ENCODE results near the gene ITPK1.

ITPK1 gene

DNA sequence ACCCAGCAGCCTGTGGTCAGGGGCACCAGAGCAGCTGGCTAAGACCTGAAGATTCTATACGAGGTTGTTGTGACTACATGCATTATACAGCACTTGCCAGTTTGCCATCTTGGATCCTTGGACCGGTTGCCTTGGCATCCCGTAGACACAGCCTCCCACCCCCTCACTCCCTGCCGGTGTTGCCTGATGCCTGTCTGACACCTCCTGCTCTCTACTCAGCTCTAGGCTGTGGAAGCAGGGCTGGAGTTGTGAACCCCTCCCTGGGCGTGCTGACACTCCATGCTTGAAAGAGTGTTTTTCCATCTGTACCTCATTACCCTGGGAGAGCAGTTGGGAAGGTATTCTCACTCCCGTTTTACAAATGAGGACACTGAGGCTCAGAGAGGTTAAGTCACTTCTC is 190.3 kb downstream of the ITPK1 start:
- no peaks in the 10 kb centered on the region for H3K27me3 ChIP-seq (ENCODE audit: low read depth, low read length)
- no peak overlapping the region for H3K4me3 ChIP-seq (ENCODE audit: low read depth in 1 of 2, low read length in 2 of 2)
- H3K4me1 ChIP-seq (ENCODE audit: control insufficient read depth in 1 of 2, insufficient read depth in 2 of 2, low read length in 2 of 2), result peaks cover 0 to 4% of the 10 kb centered on the region in 2 donors
- no peaks in the 10 kb centered on the region for H3K9me3 ChIP-seq (ENCODE audit: control insufficient read depth in 1 of 2, low read length in 2 of 2)
- no peak overlapping the region for H3K27ac ChIP-seq (ENCODE audit: low read length)
- no peaks in the 10 kb centered on the region for H3K36me3 ChIP-seq (ENCODE audit: control insufficient read depth in 1 of 2, insufficient read depth in 2 of 2, low read length in 2 of 2)

DNA sequence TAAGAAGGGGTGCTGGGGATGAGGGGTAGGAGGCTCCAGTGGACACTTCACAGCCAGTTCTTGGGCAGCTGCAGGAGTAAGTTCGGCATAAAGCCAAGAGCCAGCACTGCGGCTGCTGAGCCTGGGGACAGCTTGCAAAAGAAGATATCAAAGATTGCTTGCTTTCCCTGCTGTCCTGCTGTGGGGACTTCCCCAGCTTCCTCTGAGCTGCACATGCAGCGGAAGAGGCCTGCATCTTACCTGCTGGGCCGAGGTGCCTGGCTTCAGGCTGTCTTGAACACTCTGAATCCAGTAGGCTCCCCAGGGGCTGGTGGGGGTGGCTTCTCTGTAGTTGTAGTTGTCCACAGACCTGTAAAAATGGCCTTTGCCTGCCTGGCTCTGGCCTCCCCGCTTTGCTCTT is 191.5 kb downstream of the ITPK1 start:
- no peak overlapping the region for H3K4me3 ChIP-seq (ENCODE audit: low read depth in 1 of 2, low read length in 2 of 2)
- H3K27ac ChIP-seq (ENCODE audit: low read length), result no peak overlapping the region
- no peaks in the 10 kb centered on the region for H3K36me3 ChIP-seq (ENCODE audit: control insufficient read depth in 1 of 2, insufficient read depth in 2 of 2, low read length in 2 of 2)
- H3K9me3 ChIP-seq (ENCODE audit: control insufficient read depth in 1 of 2, low read length in 2 of 2), result no peaks in the 10 kb centered on the region
- no peaks in the 10 kb centered on the region for H3K27me3 ChIP-seq (ENCODE audit: low read depth, low read length)
- H3K4me1 ChIP-seq (ENCODE audit: control insufficient read depth in 1 of 2, insufficient read depth in 2 of 2, low read length in 2 of 2), result peaks cover 0 to 4% of the 10 kb centered on the region in 2 donors

DNA sequence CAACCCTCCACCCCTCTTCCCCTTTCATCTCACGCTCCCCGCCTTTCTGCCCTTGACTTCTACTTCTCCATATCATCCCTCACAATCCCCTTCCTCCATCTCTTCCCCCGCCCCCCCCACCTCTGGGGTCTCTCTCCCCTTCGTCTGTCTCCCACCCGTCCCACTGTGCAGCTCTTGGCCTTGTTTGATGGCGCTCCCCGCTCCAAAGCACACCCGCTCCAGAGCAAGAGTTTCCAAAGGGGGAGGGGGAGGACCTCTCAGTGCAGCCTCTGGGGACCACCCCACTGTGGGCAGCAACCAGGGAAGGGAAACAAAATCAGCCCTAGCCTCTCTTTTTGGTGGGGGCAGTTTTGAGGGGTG is 192.0 kb downstream of the ITPK1 start:
- Histone ChIP-seq H3K27ac (ENCODE audit: low read length) (no peak overlapping the region), H3K36me3 (ENCODE audit: control insufficient read depth in 1 of 2, insufficient read depth in 2 of 2, low read length in 2 of 2) (no peaks in the 10 kb centered on the region), H3K9me3 (ENCODE audit: control insufficient read depth in 1 of 2, low read length in 2 of 2) (no peaks in the 10 kb centered on the region), H3K27me3 (ENCODE audit: low read depth, low read length) (no peaks in the 10 kb centered on the region), H3K4me3 (ENCODE audit: low read depth in 1 of 2, low read length in 2 of 2) (no peak overlapping the region), H3K4me1 (ENCODE audit: control insufficient read depth in 1 of 2, insufficient read depth in 2 of 2, low read length in 2 of 2) (peaks cover 0 to 4% of the 10 kb centered on the region in 2 donors)

DNA sequence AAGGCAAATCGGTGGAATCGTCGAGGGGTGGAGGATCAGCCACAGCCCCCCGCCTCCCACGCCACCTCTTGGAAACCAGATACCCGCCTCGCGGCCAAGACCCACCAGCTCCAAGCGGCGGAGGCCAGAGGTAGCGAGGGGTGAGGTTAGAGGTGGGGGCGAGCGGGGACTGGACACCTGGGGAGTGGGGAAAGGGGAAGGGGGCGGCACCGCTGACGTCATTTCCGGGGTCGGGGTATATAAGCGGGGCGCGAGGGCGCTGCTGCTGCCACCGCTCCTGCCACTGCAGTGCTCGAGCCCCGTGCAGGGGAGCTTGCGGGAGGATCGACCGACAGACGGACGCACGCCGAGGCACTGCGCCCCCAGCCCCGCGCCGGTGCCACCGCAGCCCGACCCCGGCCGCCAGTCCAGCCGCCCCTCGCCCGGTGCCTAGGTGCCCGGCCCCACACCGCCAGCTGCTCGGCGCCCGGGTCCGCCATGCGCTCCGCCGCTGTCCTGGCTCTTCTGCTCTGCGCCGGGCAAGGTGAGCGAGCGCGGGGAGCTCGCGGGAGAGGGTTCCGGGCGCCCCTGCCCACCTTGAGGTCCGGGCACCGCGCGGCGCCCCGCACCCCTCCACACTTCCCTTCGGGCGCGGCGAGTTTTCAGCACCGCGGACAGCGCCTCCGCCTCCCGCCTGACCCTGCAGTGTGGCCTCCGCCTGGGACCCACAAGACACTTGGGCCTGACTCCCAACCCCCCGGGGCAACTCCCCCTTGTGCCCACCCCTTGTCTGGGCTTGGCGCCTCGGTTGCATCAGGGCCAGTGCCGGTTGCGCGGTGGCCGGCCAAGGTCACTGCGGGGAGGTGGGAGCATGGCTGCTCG is 192.6 kb downstream of the ITPK1 start, which contains the start of gene CHGA:
CHGA (plus strand) TSS at position 268 of the 861 bp plus-strand sequence; CDS start at position 478, 210 bp downstream.
- Histone ChIP-seq H3K4me3 (ENCODE audit: low read depth in 1 of 2, low read length in 2 of 2) (no peak within 1 kb of the TSS), H3K27ac (ENCODE audit: low read length) (no peak within 1 kb of the TSS), H3K36me3 (ENCODE audit: control insufficient read depth in 1 of 2, insufficient read depth in 2 of 2, low read length in 2 of 2) (no peaks in the 10 kb centered on the region), H3K27me3 (ENCODE audit: low read depth, low read length) (no peaks in the 10 kb centered on the region), H3K9me3 (ENCODE audit: control insufficient read depth in 1 of 2, low read length in 2 of 2) (no peaks in the 10 kb centered on the region), H3K4me1 (ENCODE audit: control insufficient read depth in 1 of 2, insufficient read depth in 2 of 2, low read length in 2 of 2) (peaks cover 0 to 4% of the 10 kb centered on the region in 2 donors)

DNA sequence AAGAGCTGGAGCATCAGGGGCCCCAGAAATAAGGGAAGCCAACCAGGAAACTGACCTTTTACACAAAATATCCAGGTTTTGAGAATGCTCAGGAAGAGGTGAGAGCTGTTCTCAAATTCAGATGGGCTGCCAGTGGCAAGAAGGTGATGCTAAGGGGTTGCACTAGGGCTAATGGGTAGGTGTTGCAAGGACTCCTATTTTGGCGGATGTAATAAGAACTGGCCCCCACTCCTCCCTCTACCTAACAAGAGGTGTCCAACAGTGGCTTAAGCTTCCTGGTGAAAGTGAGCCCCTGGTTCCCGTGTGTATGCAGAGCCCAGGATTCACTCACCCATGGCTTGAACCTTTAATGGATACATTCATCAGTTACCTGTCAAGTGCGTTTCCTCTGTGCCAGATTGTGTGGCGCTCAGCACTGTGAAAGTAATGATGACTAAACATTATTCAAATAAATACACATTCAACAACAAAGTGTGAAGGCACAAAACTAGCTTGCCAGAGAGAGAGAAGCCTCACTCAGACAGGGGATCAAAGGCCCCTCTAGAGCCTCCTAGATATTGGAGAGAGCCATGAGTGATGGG is 193.5 kb downstream of the ITPK1 start:
- H3K27me3 ChIP-seq (ENCODE audit: low read depth, low read length), result no peaks in the 10 kb centered on the region
- no peak overlapping the region for H3K4me3 ChIP-seq (ENCODE audit: low read depth in 1 of 2, low read length in 2 of 2)

DNA sequence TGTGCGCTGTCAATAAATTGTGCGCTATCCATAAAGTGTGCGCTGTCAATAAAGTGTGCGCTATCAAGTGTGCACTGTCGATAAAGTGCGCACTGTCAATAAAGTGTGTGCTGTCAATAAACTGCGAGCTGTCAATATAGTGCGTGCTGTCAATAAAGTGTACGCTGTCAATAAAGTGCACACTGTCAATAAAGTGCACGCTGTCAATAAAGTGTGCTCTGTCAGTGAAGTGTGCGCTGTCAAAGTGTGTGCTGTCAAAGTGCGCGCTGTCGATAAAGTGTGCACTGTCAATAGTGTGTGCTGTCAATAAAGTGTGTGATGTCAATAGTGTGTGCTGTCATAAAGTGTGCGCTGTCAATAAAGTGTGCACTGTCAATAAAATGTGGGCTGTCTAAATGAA is 195.7 kb downstream of the ITPK1 start:
- no peaks in the 10 kb centered on the region for H3K36me3 ChIP-seq (ENCODE audit: control insufficient read depth in 1 of 2, insufficient read depth in 2 of 2, low read length in 2 of 2)
- no peak overlapping the region for H3K4me3 ChIP-seq (ENCODE audit: low read depth in 1 of 2, low read length in 2 of 2)
- no peak overlapping the region for H3K27ac ChIP-seq (ENCODE audit: low read length)
- H3K9me3 ChIP-seq (ENCODE audit: control insufficient read depth in 1 of 2, low read length in 2 of 2), result no peaks in the 10 kb centered on the region
- H3K27me3 ChIP-seq (ENCODE audit: low read depth, low read length), result no peaks in the 10 kb centered on the region
- H3K4me1 ChIP-seq (ENCODE audit: control insufficient read depth in 1 of 2, insufficient read depth in 2 of 2, low read length in 2 of 2), result peaks cover 0 to 4% of the 10 kb centered on the region in 2 donors

More for the DNA sequence above, 193.5 kb downstream of the ITPK1 start:
- peaks cover 0 to 4% of the 10 kb centered on the region in 2 donors for H3K4me1 ChIP-seq (ENCODE audit: control insufficient read depth in 1 of 2, insufficient read depth in 2 of 2, low read length in 2 of 2)
- H3K36me3 ChIP-seq (ENCODE audit: control insufficient read depth in 1 of 2, insufficient read depth in 2 of 2, low read length in 2 of 2), result no peaks in the 10 kb centered on the region
- H3K27ac ChIP-seq (ENCODE audit: low read length), result no peak overlapping the region
- H3K9me3 ChIP-seq (ENCODE audit: control insufficient read depth in 1 of 2, low read length in 2 of 2), result no peaks in the 10 kb centered on the region

DNA sequence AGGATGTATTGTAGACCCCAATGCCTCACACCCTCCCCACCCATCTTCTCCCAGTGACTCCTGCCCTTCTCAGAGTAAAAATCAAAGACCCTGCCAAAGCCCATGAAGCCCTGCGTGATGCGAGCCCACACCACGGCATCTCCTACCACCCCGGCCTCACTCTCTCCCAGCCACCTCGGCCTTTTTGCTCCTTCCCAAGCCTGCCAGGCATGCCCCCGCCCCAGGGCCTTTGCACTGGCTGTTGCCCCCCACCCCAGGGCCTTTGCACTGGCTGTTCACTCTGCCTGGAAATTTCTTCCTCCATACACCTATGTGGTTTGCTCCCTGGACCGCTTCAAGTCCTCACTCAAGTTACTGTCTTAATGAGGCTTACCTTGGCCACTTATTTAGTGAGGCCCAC is 197.8 kb downstream of the ITPK1 start:
- Histone ChIP-seq H3K36me3 (ENCODE audit: control insufficient read depth in 1 of 2, insufficient read depth in 2 of 2, low read length in 2 of 2) (no peaks in the 10 kb centered on the region), H3K27ac (ENCODE audit: low read length) (no peak overlapping the region), H3K4me1 (ENCODE audit: control insufficient read depth in 1 of 2, insufficient read depth in 2 of 2, low read length in 2 of 2) (peaks cover 0 to 4% of the 10 kb centered on the region in 2 donors), H3K27me3 (ENCODE audit: low read depth, low read length) (no peaks in the 10 kb centered on the region), H3K9me3 (ENCODE audit: control insufficient read depth in 1 of 2, low read length in 2 of 2) (no peaks in the 10 kb centered on the region), H3K4me3 (ENCODE audit: low read depth in 1 of 2, low read length in 2 of 2) (no peak overlapping the region)

DNA sequence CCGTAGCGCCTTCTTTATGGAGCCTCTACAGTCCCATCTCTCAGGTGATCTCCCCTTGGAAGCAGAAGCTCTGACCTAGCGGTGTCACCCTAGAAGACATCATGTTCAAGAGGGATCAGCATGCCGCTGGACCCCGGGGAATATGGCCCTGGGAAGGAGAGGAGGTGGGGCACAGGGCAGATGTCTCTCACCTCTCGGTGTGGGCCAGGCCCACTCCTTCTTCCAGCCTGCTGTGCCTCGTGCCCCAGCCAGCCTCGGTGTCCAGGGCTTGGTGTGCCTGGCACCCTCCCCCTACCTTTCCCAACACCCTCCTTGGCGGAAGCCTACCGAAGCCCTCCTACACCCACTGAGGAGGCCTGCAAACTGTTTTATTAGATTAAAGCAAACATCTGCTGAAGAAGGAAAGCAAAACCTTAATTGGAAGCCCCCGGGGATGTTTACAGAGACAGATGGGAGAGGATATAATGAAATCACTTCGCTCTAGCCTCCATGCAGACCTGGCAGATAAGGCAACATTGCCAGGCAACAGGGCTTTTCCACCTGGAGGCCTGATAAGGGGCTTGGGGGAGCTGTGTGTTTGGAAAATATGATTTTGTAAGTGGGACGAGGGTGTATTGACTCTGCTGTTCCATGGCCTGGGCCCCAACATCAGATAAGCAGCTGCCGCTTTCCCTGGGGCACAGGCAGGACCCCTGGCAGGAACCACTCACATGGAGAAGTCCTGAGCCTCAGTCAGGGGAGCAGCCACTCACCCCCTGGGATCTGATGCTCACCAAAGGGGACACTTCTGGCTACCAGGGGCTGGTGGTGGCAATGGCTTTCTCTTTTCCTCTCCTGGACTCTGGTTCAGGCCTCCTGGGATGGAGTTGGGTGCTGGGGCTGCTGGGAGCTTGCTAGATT is 198.4 kb downstream of the ITPK1 start:
- H3K4me3 ChIP-seq (ENCODE audit: low read depth in 1 of 2, low read length in 2 of 2), result no peak overlapping the region
- no peaks in the 10 kb centered on the region for H3K36me3 ChIP-seq (ENCODE audit: control insufficient read depth in 1 of 2, insufficient read depth in 2 of 2, low read length in 2 of 2)
- H3K9me3 ChIP-seq (ENCODE audit: control insufficient read depth in 1 of 2, low read length in 2 of 2), result no peaks in the 10 kb centered on the region
- H3K27me3 ChIP-seq (ENCODE audit: low read depth, low read length), result no peaks in the 10 kb centered on the region
- no peaks in the 10 kb centered on the region for H3K4me1 ChIP-seq (ENCODE audit: control insufficient read depth in 1 of 2, insufficient read depth in 2 of 2, low read length in 2 of 2)
- H3K27ac ChIP-seq (ENCODE audit: low read length), result no peak overlapping the region

DNA sequence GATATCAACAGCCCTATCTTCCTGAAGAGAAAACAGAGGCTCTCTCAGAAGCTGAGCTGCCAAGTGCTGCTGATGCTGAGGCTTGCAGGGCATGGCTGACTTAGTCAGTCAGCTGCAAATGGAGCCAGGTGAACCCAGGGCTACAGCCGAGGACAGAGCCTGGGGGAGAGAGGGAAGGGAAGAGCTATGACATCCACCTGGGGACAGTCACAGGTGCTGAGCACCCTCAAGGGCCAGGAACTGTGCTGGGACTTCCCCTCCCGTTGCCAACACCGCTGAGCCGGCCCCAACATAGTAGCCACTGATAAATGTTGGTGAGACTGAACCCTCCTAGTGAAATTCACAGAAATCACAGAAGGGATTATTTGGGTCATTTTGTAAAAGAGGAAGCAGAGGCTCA is 199.5 kb downstream of the ITPK1 start:
- H3K27ac ChIP-seq (ENCODE audit: low read length), result no peak overlapping the region
- H3K36me3 ChIP-seq (ENCODE audit: control insufficient read depth in 1 of 2, insufficient read depth in 2 of 2, low read length in 2 of 2), result no peaks in the 10 kb centered on the region
- H3K4me1 ChIP-seq (ENCODE audit: control insufficient read depth in 1 of 2, insufficient read depth in 2 of 2, low read length in 2 of 2), result no peaks in the 10 kb centered on the region
- H3K27me3 ChIP-seq (ENCODE audit: low read depth, low read length), result no peaks in the 10 kb centered on the region
- H3K9me3 ChIP-seq (ENCODE audit: control insufficient read depth in 1 of 2, low read length in 2 of 2), result no peaks in the 10 kb centered on the region
- no peak overlapping the region for H3K4me3 ChIP-seq (ENCODE audit: low read depth in 1 of 2, low read length in 2 of 2)

DNA sequence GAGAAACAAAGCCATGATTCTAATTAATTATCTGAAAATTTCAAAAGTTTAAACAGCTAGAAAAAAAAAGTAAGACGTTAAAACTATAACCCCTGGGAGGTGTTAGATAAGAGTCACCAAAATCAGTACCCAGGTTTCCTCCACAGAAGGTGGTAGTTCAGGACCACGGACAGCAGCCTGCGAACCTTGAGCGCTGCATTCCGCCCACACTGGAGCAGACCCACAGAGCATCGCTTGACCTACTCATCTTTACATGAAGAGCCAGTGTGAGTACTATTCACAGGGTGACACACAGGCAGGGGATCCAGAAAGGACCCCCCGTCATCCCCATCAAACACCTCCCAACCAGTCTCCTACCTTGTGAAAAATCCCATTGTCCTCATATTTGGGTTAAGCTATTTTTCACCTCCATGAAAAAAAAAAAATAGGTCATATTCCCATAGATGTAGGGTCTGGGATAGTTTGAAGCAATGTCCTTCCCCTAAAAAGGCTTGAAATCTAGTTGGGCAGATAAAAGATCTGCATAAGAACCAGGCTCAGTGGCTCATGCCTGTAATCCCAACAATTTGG is 201.6 kb downstream of the ITPK1 start:
- Histone ChIP-seq H3K27ac (ENCODE audit: low read length) (no peak overlapping the region), H3K4me3 (ENCODE audit: low read depth in 1 of 2, low read length in 2 of 2) (no peak overlapping the region), H3K36me3 (ENCODE audit: control insufficient read depth in 1 of 2, insufficient read depth in 2 of 2, low read length in 2 of 2) (no peaks in the 10 kb centered on the region), H3K27me3 (ENCODE audit: low read depth, low read length) (no peaks in the 10 kb centered on the region), H3K9me3 (ENCODE audit: control insufficient read depth in 1 of 2, low read length in 2 of 2) (no peaks in the 10 kb centered on the region), H3K4me1 (ENCODE audit: control insufficient read depth in 1 of 2, insufficient read depth in 2 of 2, low read length in 2 of 2) (no peaks in the 10 kb centered on the region)

Data from muscle layer of duodenum (tissue), 2 donors.